Liver (tissue), 9 donors: ENCODE measurements around the gene POFUT1. TPM values are rescaled to one million over a fixed set of nuclear protein-coding genes. Genes with fewer than 3 reads are reported as not detected.

Source experiments
- DNase-seq: peaks from one replicate; pipeline ENCODE4 v3.0.0-alpha.2; 2017; ENCODE audit warnings: low spot score
- H3K27ac ChIP-seq, 2 donors: one replicate each; pipeline ENCODE4 v1.7.0; 2013; ENCODE audit warnings: inconsistent platforms in 2 of 2, low read length in 2 of 2, control low read depth in 1 of 2, low read depth in 1 of 2, mild to moderate bottlenecking in 1 of 2
- H3K27me3 ChIP-seq, 4 donors: one replicate each; pipeline versions ENCODE4 v1.6.1 to v1.7.0; 2013; ENCODE audit warnings: low read length in 3 of 4, inconsistent platforms in 1 of 4, mild to moderate bottlenecking in 1 of 4, moderate library complexity in 1 of 4; ENCODE audit not compliant: control insufficient read depth in 4 of 4, insufficient read depth in 4 of 4
- H3K36me3 ChIP-seq, 4 donors: one replicate each; pipeline versions ENCODE4 v1.6.1 to v1.7.0; 2013; ENCODE audit warnings: low read length in 3 of 4, mild to moderate bottlenecking in 3 of 4, low read depth in 1 of 4, moderate library complexity in 1 of 4; ENCODE audit not compliant: control insufficient read depth in 4 of 4, insufficient read depth in 3 of 4
- H3K4me1 ChIP-seq, 4 donors: one replicate each; pipeline versions ENCODE4 v1.6.1 to v1.7.0; 2013; ENCODE audit warnings: low read length in 3 of 4, mild to moderate bottlenecking in 3 of 4, moderate library complexity in 1 of 4; ENCODE audit not compliant: control insufficient read depth in 4 of 4, insufficient read depth in 4 of 4
- H3K4me3 ChIP-seq, 3 donors: one replicate each; pipeline versions ENCODE4 v1.6.1 to v1.7.0; 2013; ENCODE audit warnings: low read length in 3 of 3, control low read depth in 1 of 3, low read depth in 1 of 3, mild to moderate bottlenecking in 1 of 3
- H3K9ac ChIP-seq, 2 donors: one replicate each; pipeline ENCODE4 v1.7.0; 2013; ENCODE audit warnings: low read length in 2 of 2, mild to moderate bottlenecking in 2 of 2, moderate library complexity in 2 of 2, control low read depth in 1 of 2, low read depth in 1 of 2
- H3K9me3 ChIP-seq, 4 donors: one replicate each; pipeline versions ENCODE4 v1.6.1 to v1.7.0; 2013; ENCODE audit warnings: low read length in 3 of 4; ENCODE audit not compliant: control insufficient read depth in 4 of 4
- ATF3 ChIP-seq: IDR thresholded peaks from 2 replicates; pipeline ENCODE4 v1.6.1; 2016; ENCODE audit warnings: antibody characterized with exemption
- CTCF ChIP-seq: fragments of 150-350 bp; IDR thresholded peaks from 2 replicates; pipeline ENCODE4 v1.5.1; 2017; ENCODE audit warnings: improper control_type of control experiment, low read depth, low read length; ENCODE audit not compliant: missing input control
- EGR1 ChIP-seq, 2 donors: IDR thresholded peaks; 2 replicates each; pipeline ENCODE4 v1.6.1; 2016 to 2018; ENCODE audit warnings: antibody characterized with exemption in 2 of 2, low read depth in 2 of 2
- FOXA1 ChIP-seq: IDR thresholded peaks from 2 replicates; pipeline ENCODE4 v1.6.1; 2016; ENCODE audit warnings: antibody characterized with exemption
- FOXA2 ChIP-seq: IDR thresholded peaks from 2 replicates; pipeline ENCODE4 v1.6.1; 2016; ENCODE audit warnings: antibody characterized with exemption
- GABPA ChIP-seq, 2 donors: IDR thresholded peaks in 1 of 2; conservative IDR thresholded peaks in 1 of 2; 2 replicates each; pipeline ENCODE4 v1.6.1; 2016; ENCODE audit warnings: antibody characterized with exemption in 2 of 2, mild to moderate bottlenecking in 1 of 2, moderate library complexity in 1 of 2
- HNF4A ChIP-seq, 2 donors: conservative IDR thresholded peaks; 2 replicates each; pipeline ENCODE4 v1.6.1; 2016; ENCODE audit warnings: antibody characterized with exemption in 2 of 2, mild to moderate bottlenecking in 2 of 2
- HNF4G ChIP-seq: IDR thresholded peaks from 2 replicates; pipeline ENCODE4 v1.6.1; 2016; ENCODE audit warnings: antibody characterized with exemption
- JUND ChIP-seq, 2 donors: IDR thresholded peaks; 2 replicates each; pipeline ENCODE4 v1.6.1; 2016; ENCODE audit warnings: antibody characterized with exemption in 2 of 2
- MAX ChIP-seq: IDR thresholded peaks from 2 replicates; pipeline ENCODE4 v1.6.1; 2016; ENCODE audit warnings: antibody characterized with exemption
- NR2F2 ChIP-seq: IDR thresholded peaks from 2 replicates; pipeline ENCODE4 v1.6.1; 2016; ENCODE audit warnings: antibody characterized with exemption
- RAD21 ChIP-seq, 2 donors: IDR thresholded peaks; 2 replicates each; pipeline ENCODE4 v1.6.1; 2016; ENCODE audit warnings: antibody characterized with exemption in 2 of 2, mild to moderate bottlenecking in 2 of 2
- REST ChIP-seq: IDR thresholded peaks from 2 replicates; pipeline ENCODE4 v1.6.1; 2016; ENCODE audit warnings: antibody characterized with exemption, mild to moderate bottlenecking
- RXRA ChIP-seq, 2 donors: IDR thresholded peaks; 2 replicates each; pipeline ENCODE4 v1.6.1; 2017 to 2018; ENCODE audit warnings: antibody characterized with exemption in 2 of 2, mild to moderate bottlenecking in 1 of 2
- SP1 ChIP-seq: IDR thresholded peaks from 2 replicates; pipeline ENCODE4 v1.6.1; 2018; ENCODE audit warnings: antibody characterized with exemption, mild to moderate bottlenecking
- TAF1 ChIP-seq: conservative IDR thresholded peaks from 2 replicates; pipeline ENCODE4 v1.6.1; 2016; ENCODE audit warnings: antibody characterized with exemption, mild to moderate bottlenecking
- YY1 ChIP-seq: IDR thresholded peaks from 2 replicates; pipeline ENCODE4 v1.6.1; 2016; ENCODE audit warnings: antibody characterized with exemption, mild to moderate bottlenecking
- ZBTB33 ChIP-seq: IDR thresholded peaks from 2 replicates; pipeline ENCODE4 v1.6.1; 2016; ENCODE audit warnings: antibody characterized with exemption
- WGBS: extraction: QIAGEN DNeasy Blood & Tissue Kit; methylation state at CpG from one replicate; pipeline ENCODE4 v1.1.7; 2013; 5-methylcytosine and 5-hydroxymethylcytosine counted together
- polyA plus RNA-seq, 2 donors: library from polyadenylated mRNA; stranded (reverse) in 1 of 2; unstranded in 1 of 2; fragments of 200-250 nt in 1 of 2; fragments of >200 nt in 1 of 2; fragmentation: Nextera tagmentation in 1 of 2; extraction: Ambion mirVana in 1 of 2; gene quantifications; one replicate each; pipeline versions ENCODE4 v1.2.1 to v1.2.3, GENCODE V29; 2013 to 2015
- total RNA-seq, 2 donors: library from RNA; depleted of rRNA; stranded (reverse); fragments of >200 nt; gene quantifications; one replicate each; pipeline ENCODE4 v1.2.3, GENCODE V29; 2014
- donor health status: healthy.
- donor health status: healthy.
- donor health status: healthy.
- donor health status: healthy.
- donor health status: healthy.

Gene POFUT1
- total and polyA plus RNA-seq, 4 donors, result 14.6 to 43.3 (median 24.8) TPM

- no peaks in the 10 kb centered on the region for H3K27me3 ChIP-seq
- H3K4me3 ChIP-seq, result no peak overlapping the region
- H3K27ac ChIP-seq, result peak overlapping the region; percentile 18 to 72
- H3K9me3 ChIP-seq, result no peaks in the 10 kb centered on the region
- no peak for DNase-seq
- H3K4me1 ChIP-seq, result peaks cover 11 to 49% (median 40%) of the 10 kb centered on the region in 4 donors
- peaks cover 4 to 38% (median 31%) of the 10 kb centered on the region in 4 donors for H3K36me3 ChIP-seq
- TF ChIP-seq MAX (no peak), EGR1 (IDR thresholded peaks at IDR 0.05; ENCODE audit: low read depth in 2 of 2) (no peak), SP1 (peak; percentile 40), RXRA (IDR thresholded peaks at IDR 0.05) (peak; percentile 87 to 88), ATF3 (no peak), NR2F2 (peak; percentile 73), ZBTB33 (no peak), RAD21 (IDR thresholded peaks at IDR 0.05) (peak; percentile 42 to 43), JUND (IDR thresholded peaks at IDR 0.05) (peak in 1 of 2 donors; percentile 29), TAF1 (no peak), HNF4G (no peak), HNF4A (conservative IDR thresholded peaks at IDR 0.05) (peak; percentile 71 to 82), YY1 (no peak), GABPA (IDR thresholded peaks at IDR 0.05 in 1 of 2, conservative IDR thresholded peaks at IDR 0.05 in 1 of 2) (peak in 1 of 2 donors; percentile 29), FOXA1 (peak; percentile 65), FOXA2 (peak; percentile 75), REST (no peak), CTCF (no peak)
- 89% methylated on average over 6 of the region's 6 CpGs for WGBS
- H3K9ac ChIP-seq, result no peak overlapping the region
Observed at GRCh38 chr20:32235331-32236047, 27.8 kb downstream of the POFUT1 start.
